ENCODE results near the gene ARHGEF37.

The ARHGEF37 gene

DNA sequence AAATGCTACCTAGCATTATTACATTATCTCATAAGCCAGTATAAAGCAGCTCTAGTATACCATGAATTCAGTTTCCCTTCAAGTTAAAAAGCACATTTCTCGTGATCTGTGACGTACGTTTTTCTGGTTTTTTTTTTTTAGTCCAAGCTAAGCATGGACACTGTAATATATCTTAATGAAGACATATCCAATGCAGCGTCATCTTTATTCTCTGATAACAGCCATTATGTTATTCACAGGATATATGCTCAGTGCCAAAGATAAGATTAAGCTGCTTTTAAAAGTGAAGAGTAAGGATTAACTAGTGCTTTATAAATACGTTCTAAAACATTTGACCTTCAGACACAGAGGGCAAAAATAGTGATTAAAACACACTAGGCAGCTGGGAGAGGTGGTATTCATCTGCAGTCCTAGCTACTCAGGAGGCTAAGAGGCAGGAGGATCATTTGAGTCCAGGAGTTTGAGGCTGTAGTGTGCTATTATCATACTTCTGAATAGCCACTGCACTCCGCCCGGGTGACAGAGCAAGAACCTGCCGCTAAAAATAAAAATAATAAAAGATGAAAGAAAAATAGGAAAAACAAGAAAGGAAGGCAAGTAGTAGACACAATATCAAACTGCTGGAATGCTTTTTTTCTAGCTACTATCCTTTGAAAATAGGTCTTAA, 37.8 kb upstream of the ARHGEF37 start:
- TF ChIP-seq CTCF (IDR thresholded peaks at IDR 0.05; ENCODE audit: low read depth, low read length) = no peak
- DNase-seq (ENCODE audit: low read depth, low spot score) = no peak
- H3K4me3 ChIP-seq (ENCODE audit: low read depth, low read length) = no peak overlapping the region
- in situ Hi-C loops (cut with HindIII; ENCODE audit: low sequenced_read_pairs) = no loop called here

DNA sequence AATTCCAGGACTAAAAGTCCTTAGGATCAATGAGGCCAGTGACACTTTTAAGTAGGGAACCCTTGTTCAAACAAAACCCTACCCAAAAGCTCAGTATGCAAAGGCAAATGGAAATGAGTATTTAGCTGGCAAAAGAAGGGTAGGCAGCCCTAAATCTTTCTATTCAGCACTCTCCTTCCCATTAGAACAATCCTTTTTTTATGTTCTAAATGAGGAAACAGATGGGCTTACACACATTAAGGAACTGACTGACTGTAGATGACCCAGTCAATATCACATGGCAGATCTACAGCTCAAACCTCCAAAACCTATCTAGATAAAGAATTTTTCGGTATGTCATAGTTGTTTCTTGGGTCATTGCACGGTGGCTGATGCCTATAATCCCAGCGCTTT, 37.3 kb upstream of the ARHGEF37 start:
- in situ Hi-C loops (cut with HindIII; ENCODE audit: low sequenced_read_pairs) = no loop called here

GRCh38 chr5:149545327-149545726, 36.0 kb upstream of the ARHGEF37 start:
- DNase-seq (ENCODE audit: low read depth, low spot score) = no peak
- no peak for TF ChIP-seq CTCF (IDR thresholded peaks at IDR 0.05; ENCODE audit: low read depth, low read length)
- in situ Hi-C loops (cut with HindIII; ENCODE audit: low sequenced_read_pairs) = no loop called here
- H3K4me3 ChIP-seq (ENCODE audit: low read depth, low read length) = no peak overlapping the region

More for the DNA sequence above, 37.3 kb upstream of the ARHGEF37 start:
- no peak for DNase-seq (ENCODE audit: low read depth, low spot score)
- no peak for TF ChIP-seq CTCF (IDR thresholded peaks at IDR 0.05; ENCODE audit: low read depth, low read length)
- H3K4me3 ChIP-seq (ENCODE audit: low read depth, low read length) = no peak overlapping the region

DNA sequence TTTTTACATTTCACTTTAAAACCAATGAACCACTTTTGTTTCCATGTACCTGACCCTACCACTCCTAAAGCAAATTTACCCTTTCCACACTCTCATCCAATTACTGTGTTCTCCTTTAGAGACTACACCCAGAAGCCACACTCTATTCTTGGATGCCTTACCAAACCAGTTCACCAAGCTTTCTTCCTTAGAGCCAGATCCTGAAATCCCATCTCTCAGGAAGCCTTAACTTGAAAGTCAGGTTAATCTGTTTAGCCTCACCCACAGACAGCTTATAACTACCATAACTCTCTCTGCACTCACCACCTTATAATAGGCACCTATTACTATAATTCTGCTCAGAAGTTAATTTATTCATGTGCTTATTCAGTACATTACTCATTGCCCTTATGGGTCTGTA, 34.3 kb upstream of the ARHGEF37 start:
- TF ChIP-seq CTCF (IDR thresholded peaks at IDR 0.05; ENCODE audit: low read depth, low read length) = no peak
- DNase-seq (ENCODE audit: low read depth, low spot score) = no peak
- H3K4me3 ChIP-seq (ENCODE audit: low read depth, low read length) = no peak overlapping the region
- in situ Hi-C loops (cut with HindIII; ENCODE audit: low sequenced_read_pairs) = no loop called here

GRCh38 chr5:149549461-149550267, 31.6 kb upstream of the ARHGEF37 start:
- TF ChIP-seq CTCF (IDR thresholded peaks at IDR 0.05; ENCODE audit: low read depth, low read length) = no peak
- DNase-seq (ENCODE audit: low read depth, low spot score) = peak; percentile 61
- H3K4me3 ChIP-seq (ENCODE audit: low read depth, low read length) = peak overlapping the region; percentile 98
- in situ Hi-C loops (cut with HindIII; ENCODE audit: low sequenced_read_pairs) = no loop called here

DNA sequence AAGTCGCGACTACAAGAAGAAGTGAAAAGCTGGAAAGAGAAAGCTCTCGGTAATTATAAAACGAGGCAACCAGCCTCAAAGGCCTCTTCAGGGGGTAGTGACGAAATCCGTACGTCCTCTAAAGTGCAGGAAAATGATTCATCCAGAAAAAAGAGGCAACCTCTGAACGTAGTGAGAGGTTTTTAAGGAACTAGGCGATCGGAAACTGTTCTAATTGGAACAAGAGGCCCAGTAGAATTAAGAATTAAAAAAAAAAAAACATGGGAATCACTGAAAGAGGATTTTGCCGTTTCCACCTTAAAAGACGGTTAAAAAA, 31.1 kb upstream of the ARHGEF37 start:
- peak; percentile 76 for DNase-seq (ENCODE audit: low read depth, low spot score)
- in situ Hi-C loops (cut with HindIII; ENCODE audit: low sequenced_read_pairs) = no loop called here
- no peak for TF ChIP-seq CTCF (IDR thresholded peaks at IDR 0.05; ENCODE audit: low read depth, low read length)
- peak overlapping the region; percentile 98 for H3K4me3 ChIP-seq (ENCODE audit: low read depth, low read length)

Measured in astrocyte of the spinal cord (primary cell).